Right lobe of liver (tissue), 6 donors: ENCODE measurements around the gene GBP2. TPM values are rescaled to one million over a fixed set of nuclear protein-coding genes. Genes with fewer than 3 reads are reported as not detected.

Experiments
- ATAC-seq, 4 donors: fragments of 200-7000 bp; cut with Tn5 transposase; one replicate each; pipeline ENCODE4 v1.9.1; 2020; ENCODE audit warnings: mild to moderate bottlenecking in 4 of 4, moderate library complexity in 4 of 4
- DNase-seq, 3 donors: peaks; one replicate each; pipeline ENCODE4 v3.0.0-alpha.2; 2020
- H3K27ac ChIP-seq, 3 donors: fragments of 200-600 bp; one replicate each; pipeline ENCODE4 v1.8.0; 2022
- H3K27me3 ChIP-seq, 2 donors: fragments of 200-600 bp; one replicate each; pipeline ENCODE4 v1.8.0; 2022
- H3K36me3 ChIP-seq, 4 donors: fragments of 200-600 bp; sonication (generic) in 1 of 4; one replicate each; pipeline versions ENCODE4 v1.5.1 to v1.8.0; 2017 to 2022; ENCODE audit warnings: control low read depth in 1 of 4
- H3K4me1 ChIP-seq, 4 donors: fragments of 200-600 bp; sonication (generic) in 1 of 4; one replicate each; pipeline versions ENCODE4 v1.5.1 to v1.8.0; 2017 to 2022; ENCODE audit warnings: control low read depth in 1 of 4
- H3K4me3 ChIP-seq, 3 donors: fragments of 200-600 bp; one replicate each; pipeline ENCODE4 v1.8.0; 2022
- H3K9me3 ChIP-seq, 4 donors: fragments of 200-600 bp; sonication (generic) in 1 of 4; one replicate each; pipeline versions ENCODE4 v1.5.1 to v1.8.0; 2017 to 2022; ENCODE audit warnings: control low read depth in 1 of 4
- CTCF ChIP-seq, 4 donors: fragments of 200-600 bp in 3 of 4; fragments of 450-650 bp in 1 of 4; IDR thresholded peaks; one replicate each; pipeline versions ENCODE4 v1.5.1 to v1.8.0; 2016 to 2022; ENCODE audit warnings: antibody characterized with exemption in 4 of 4, mild to moderate bottlenecking in 2 of 4
- POLR2A ChIP-seq: fragments of 450-650 bp; IDR thresholded peaks from one replicate; pipeline ENCODE4 v1.6.1; 2017; ENCODE audit warnings: antibody characterized with exemption, mild to moderate bottlenecking
- WGBS: methylation state at CpG from one replicate; pipeline ENCODE4 v1.1.6; 2018; ENCODE audit warnings: low coverage, low lambda C conversion rate; ENCODE audit not compliant: insufficient coverage; ENCODE audit errors: missing lambda C conversion rate; 5-methylcytosine and 5-hydroxymethylcytosine counted together
- intact Hi-C, 2 donors: fragments of 100-400 bp; cut with DNase I; formaldehyde crosslinking; loops; one replicate each; pipeline versions ENCODE4 v1.11.2 to v1.14.1; 2022
- total RNA-seq, 6 experiments: library from RNA; depleted of rRNA in 2 of 6; stranded (reverse); fragments of >200 nt in 2 of 6; fragmentation: NEBNext Ultra II Directional in 3 of 6; extraction: Animal tissue kit (Norgen Biotek cat#: 25700) in 3 of 6; gene quantifications; one replicate each; pipeline versions ENCODE4 v1.1.0 to v1.2.4, GENCODE V29; 2016 to 2023
- donor health status: DM: no; HTN: yes; CAD: no.
- donor health status: DM: no; HTN: no; CAD: no.
- donor health status: DM: no; HTN: no; CAD: no.
- donor health status: DM: no; HTN: yes; CAD: no.
- donor health status: DM: no; HTN: yes; CAD: no.

The GBP2 gene
- total RNA-seq, 6 experiments from 2014 or later = 7.8 to 64.5 (median 26.8) TPM

GRCh38 chr1:89104147-89104546, 21.8 kb downstream of the GBP2 start:
- TF ChIP-seq POLR2A (no peak), CTCF (IDR thresholded peaks at IDR 0.05) (no peak)
- Histone ChIP-seq H3K9me3 (no peaks in the 10 kb centered on the region), H3K36me3 (peaks cover 8 to 45% (median 22%) of the 10 kb centered on the region in 4 donors), H3K4me1 (no peaks in the 10 kb centered on the region), H3K27ac (no peak overlapping the region), H3K27me3 (no peaks in the 10 kb centered on the region), H3K4me3 (no peak overlapping the region)
- 77% methylated on average over 2 of the region's 2 CpGs for WGBS
- ATAC-seq (no peak), DNase-seq (no peak)
- intact Hi-C loops = no loop called here

- no peak for ATAC-seq
- H3K4me3 ChIP-seq = no peak overlapping the region
Measured at GRCh38 chr1:89102021-89102420, 23.9 kb downstream of the GBP2 start.

GRCh38 chr1:89100412-89100811, 25.5 kb downstream of the GBP2 start:
- DNase-seq (no peak), ATAC-seq (no peak)
- Histone ChIP-seq H3K4me1 (no peaks in the 10 kb centered on the region), H3K27me3 (no peaks in the 10 kb centered on the region), H3K27ac (no peak overlapping the region), H3K36me3 (peaks cover 0 to 7% (median under 1%) of the 10 kb centered on the region in 4 donors), H3K9me3 (no peaks in the 10 kb centered on the region), H3K4me3 (no peak overlapping the region)
- whole genome bisulfite sequencing = no CpG with 5 or more reads among the region's 3 CpGs
- intact Hi-C loops = no loop called here
- TF ChIP-seq CTCF (IDR thresholded peaks at IDR 0.05) (no peak), POLR2A (no peak)

More at GRCh38 chr1:89102021-89102420, 23.9 kb downstream of the GBP2 start:
- TF ChIP-seq POLR2A (no peak), CTCF (IDR thresholded peaks at IDR 0.05) (no peak)
- intact Hi-C loops = no loop called here
- Histone ChIP-seq H3K36me3 (peaks cover 4 to 23% (median 10%) of the 10 kb centered on the region in 4 donors), H3K27ac (no peak overlapping the region), H3K4me1 (no peaks in the 10 kb centered on the region), H3K9me3 (no peaks in the 10 kb centered on the region), H3K27me3 (no peaks in the 10 kb centered on the region)
- no peak for DNase-seq

GRCh38 chr1:89098857-89099256, 27.1 kb downstream of the GBP2 start:
- intact Hi-C loops = no loop called here
- ATAC-seq = no peak
- no peaks in the 10 kb centered on the region for H3K27me3 ChIP-seq
- 53% methylated on average over 3 of the region's 3 CpGs for WGBS
- no peaks in the 10 kb centered on the region for H3K9me3 ChIP-seq
- TF ChIP-seq POLR2A (no peak), CTCF (IDR thresholded peaks at IDR 0.05) (no peak)
- H3K4me1 ChIP-seq = no peaks in the 10 kb centered on the region
- no peak overlapping the region for H3K27ac ChIP-seq
- no peaks in the 10 kb centered on the region for H3K36me3 ChIP-seq
- no peak overlapping the region for H3K4me3 ChIP-seq
- DNase-seq = no peak

- Histone ChIP-seq H3K9me3 (no peaks in the 10 kb centered on the region), H3K36me3 (no peaks in the 10 kb centered on the region), H3K27ac (no peak overlapping the region), H3K4me3 (no peak overlapping the region), H3K4me1 (no peaks in the 10 kb centered on the region), H3K27me3 (no peaks in the 10 kb centered on the region)
- ATAC-seq = no peak
- 79% methylated on average over 2 of the region's 2 CpGs for WGBS
- TF ChIP-seq POLR2A (no peak), CTCF (IDR thresholded peaks at IDR 0.05) (no peak)
- intact Hi-C loops = no loop called here
- no peak for DNase-seq
Measured at GRCh38 chr1:89095737-89096136, 30.2 kb downstream of the GBP2 start.
